GM19328 (cell line): ENCODE measurements around the gene LILRB1.
"Not testable (repeated sequence)": the region's sequence is repeated elsewhere in the genome, so short reads cannot be mapped to it uniquely, and the experiment has no call there.

Experiments
- ATAC-seq: cut with Tn5 transposase; IDR thresholded peaks from one replicate; pipeline ENCODE4 v1.9.1; 2021; ENCODE audit warnings: mild to moderate bottlenecking, moderate library complexity; ENCODE audit not compliant: unreplicated experiment

The LILRB1 gene

GRCh38 chr19:54624934-54625730, 5.2 kb upstream of the LILRB1 start:
- not testable (repeated sequence) for ATAC-seq

DNA sequence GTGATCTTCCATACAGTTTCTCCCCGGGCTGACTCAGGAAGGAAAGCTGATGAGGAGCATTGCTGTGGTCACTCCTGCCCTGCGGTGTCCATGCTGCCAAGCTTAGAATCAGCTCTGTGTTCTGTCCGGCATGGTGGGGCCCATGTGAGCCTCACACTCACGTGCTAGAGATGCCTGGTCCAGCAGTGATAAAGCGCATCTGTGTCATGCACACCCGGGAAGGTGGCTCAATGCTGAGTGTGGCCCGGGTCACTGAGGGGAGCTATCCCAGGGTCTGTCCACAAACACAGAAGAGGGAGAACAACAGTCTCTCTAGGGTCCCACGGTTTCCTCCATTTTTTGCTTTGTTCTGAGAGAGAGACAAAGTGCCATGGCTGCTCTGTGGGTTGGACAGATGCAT, 3.5 kb upstream of the LILRB1 start:
- no peak for ATAC-seq

DNA sequence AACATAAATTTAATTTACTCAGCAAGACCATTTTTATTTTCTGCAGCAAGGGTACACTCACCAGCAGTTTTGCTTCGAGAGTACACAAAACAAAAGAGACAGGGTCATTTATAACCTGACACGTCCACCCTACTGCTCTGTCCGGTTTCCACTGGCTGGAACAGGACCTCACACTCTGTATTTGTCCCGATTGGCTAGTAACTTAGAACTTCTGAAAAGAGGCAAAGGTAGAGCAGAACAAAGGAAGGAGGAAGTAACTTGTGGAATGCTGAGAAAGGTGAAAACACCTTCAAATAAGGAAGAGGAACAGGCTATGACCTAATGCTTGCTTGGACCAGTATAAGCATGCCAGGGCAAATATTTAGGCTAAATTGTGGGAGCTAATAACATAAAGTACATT, 2.4 kb upstream of the LILRB1 start:
- not testable (repeated sequence) for ATAC-seq

DNA sequence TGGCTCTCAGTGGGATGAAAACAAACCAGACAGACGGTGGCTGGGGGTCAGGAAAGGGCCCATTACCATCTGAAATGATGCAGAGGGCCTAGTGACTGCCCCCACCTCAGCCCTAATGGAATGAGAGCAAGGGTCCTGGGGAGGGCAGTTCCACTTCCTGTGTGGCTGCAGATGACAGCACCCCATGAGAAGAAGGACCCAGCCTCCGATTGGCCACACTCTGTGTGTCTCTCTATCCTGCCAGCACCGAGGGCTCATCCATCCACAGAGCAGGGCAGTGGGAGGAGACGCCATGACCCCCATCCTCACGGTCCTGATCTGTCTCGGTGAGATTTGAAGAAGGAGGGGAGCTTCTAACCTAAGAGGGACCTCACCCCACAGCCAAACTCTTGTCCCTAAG, 498 bp downstream of the LILRB1 start:
- no peak for ATAC-seq

DNA sequence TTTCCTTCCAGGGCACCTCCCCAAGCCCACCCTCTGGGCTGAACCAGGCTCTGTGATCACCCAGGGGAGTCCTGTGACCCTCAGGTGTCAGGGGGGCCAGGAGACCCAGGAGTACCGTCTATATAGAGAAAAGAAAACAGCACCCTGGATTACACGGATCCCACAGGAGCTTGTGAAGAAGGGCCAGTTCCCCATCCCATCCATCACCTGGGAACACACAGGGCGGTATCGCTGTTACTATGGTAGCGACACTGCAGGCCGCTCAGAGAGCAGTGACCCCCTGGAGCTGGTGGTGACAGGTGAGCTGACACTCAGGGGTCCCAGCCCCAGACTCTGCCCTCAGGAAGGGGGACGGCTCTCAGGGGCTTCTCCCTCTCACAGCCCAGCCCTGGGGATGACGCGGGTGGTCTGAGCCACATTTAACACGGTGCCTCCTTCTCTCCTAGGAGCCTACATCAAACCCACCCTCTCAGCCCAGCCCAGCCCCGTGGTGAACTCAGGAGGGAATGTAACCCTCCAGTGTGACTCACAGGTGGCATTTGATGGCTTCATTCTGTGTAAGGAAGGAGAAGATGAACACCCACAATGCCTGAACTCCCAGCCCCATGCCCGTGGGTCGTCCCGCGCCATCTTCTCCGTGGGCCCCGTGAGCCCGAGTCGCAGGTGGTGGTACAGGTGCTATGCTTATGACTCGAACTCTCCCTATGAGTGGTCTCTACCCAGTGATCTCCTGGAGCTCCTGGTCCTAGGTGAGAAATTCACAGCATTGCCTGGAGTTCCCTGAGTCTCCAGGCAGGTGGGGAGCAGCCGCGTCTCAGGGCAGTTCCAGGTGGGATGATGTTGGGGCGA, 1.4 kb downstream of the LILRB1 start:
- not testable (repeated sequence) for ATAC-seq

- not testable (repeated sequence) for ATAC-seq
Observed at GRCh38 chr19:54632517-54632916, 2.2 kb downstream of the LILRB1 start.

DNA sequence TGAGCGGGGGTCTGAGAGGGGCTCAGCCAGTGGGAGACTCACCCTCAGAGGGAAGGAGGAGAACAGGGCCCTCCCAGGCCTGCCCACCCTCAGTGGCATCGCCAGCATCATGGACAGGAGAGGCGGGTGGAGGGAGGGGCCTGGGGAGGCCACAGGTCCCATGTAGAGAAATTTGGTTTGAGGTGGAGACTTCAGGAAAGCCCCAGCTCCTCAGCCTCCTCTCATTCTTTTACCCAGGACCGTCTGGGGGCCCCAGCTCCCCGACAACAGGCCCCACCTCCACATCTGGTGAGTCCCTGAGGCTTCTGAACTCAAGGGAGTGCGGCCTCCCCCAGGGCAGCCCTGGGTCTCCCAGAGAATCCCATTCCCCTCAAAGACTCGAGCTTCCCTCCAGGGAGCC, 3.1 kb downstream of the LILRB1 start:
- ATAC-seq = no peak

DNA sequence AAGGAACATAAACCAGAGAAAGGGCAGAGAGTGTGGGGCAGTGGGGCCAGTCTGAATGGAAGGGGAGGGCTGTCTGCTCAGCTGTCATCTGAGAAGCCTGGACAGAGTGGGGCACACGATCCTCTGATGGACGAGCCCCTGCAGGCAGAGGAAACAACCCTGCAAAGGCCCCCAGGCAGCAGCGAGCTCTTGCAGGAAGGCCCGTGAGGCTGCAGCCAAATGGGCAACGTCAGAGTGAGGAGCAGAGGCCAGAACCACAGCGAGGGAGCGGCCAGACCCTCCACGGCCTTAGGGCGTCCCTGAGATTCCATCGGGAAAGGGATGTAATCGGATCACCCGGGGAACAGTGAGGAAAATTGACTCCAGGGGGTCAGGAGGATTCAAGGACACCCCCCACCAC, 5.8 kb downstream of the LILRB1 start:
- ATAC-seq = not testable (repeated sequence)

DNA sequence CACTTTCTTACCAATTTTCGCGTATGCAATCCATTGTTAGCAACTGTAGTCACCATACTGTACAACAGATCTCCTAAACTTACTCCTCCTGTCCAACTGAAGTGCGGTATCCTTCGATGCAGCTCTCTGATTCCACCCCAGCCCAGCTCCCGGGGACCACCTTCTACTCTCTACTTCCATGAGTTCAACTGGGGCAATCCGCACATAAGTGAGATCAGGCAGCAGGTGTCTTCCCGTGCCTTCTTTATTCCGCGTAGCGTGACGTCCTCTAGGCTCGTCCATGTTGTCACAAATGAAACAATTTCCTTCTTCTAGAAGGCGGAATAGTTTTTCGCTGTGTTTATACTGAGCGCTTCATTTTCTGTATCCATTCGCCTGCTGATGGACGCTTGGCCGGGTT, 8.4 kb downstream of the LILRB1 start:
- ATAC-seq = no peak

- ATAC-seq = not testable (repeated sequence)
Observed at GRCh38 chr19:54642953-54643352, 12.7 kb downstream of the LILRB1 start.

GRCh38 chr19:54643583-54643982, 13.3 kb downstream of the LILRB1 start:
- not testable (repeated sequence) for ATAC-seq

DNA sequence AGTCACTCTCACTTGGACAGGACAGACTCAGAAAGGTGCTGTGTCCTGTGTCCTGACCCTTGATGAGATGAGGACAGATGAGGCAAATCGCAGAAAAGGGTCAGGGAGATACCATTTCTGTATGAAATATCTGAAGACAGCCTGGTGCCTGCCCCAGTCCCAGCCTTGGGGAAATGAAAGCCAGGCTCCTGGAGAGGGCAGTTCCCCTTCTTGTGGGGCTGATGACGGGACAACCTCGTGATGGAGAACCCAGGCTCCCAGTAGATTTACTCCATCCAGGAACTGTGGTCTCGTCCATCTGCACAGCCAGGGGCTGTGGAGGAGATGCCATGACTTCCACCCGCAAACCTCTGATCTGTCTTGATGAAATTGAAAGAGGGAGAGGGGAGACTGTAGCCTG, 13.8 kb downstream of the LILRB1 start:
- no peak for ATAC-seq

GRCh38 chr19:54646331-54646841, 16.1 kb downstream of the LILRB1 start:
- no peak for ATAC-seq

GRCh38 chr19:54648129-54648528, 17.8 kb downstream of the LILRB1 start:
- ATAC-seq = no peak

GRCh38 chr19:54650108-54650655, 19.9 kb downstream of the LILRB1 start:
- ATAC-seq = no peak

DNA sequence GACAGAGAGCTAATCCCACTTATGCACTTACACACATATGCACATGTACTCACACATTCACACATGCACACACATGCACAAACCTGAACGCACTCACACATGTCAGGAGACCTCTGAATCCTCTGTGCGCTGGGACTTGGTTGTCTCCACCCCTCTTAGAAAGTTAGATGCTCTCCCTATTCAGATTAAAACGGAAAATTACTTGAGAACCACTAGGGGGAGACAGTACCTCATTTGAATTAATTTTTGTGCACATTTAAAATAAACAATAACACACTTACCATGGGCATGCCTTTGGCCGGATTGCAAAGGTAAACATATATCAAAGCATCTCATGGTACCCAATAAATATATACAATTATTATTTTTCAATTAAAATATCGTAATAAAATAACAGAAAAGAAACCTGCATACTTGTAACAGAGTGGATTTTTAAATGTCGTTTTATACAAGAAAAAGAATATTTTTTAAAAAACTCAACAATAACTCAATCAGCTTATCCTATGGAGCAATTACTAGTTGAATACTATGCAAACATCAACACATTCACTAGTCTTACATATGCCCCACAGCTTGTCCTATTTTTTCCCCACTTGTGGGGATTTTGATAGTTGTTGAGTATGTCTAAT, 23.0 kb downstream of the LILRB1 start:
- ATAC-seq = no peak

DNA sequence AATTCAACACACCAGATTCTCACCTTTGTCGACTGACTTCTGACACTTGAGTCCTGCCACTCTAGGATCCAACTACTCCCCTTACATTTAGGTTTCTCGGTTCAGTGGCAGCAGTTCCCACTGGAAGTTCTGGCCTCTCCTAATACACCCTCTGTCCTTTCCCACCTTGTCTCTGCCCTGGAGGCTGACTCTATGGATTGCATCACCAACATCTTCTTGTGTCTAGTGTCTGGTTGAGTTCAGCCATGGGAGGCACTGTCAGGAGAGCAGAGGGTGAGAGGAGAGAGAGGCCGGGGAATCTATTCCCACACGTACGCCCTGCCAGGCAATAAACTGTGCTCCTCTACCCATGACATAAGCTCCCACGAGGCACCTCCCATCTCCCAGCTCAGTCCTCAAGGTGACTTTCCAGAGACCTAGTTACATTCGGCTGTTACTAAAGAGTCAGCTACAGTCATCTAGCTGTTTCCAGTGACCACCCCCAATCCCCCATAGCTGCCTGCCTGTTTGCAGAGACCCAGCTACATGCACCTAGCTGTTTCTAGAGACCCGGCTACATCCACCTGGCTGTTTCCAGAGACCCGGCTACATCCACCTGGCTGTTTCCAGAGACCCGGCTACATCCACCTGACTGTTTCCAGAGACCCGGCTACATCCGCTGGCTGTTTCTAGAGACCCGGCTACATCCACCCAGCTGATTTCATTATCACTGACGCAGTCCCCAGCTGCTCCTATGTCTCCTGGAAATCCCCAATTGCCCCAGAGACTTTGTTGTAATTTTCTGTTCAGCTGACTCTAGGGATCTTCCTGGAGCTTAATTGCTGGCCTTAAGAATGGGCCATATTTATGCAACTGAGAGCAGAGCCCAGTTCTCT, 24.4 kb downstream of the LILRB1 start:
- no peak for ATAC-seq

GRCh38 chr19:54659300-54659699, 29.0 kb downstream of the LILRB1 start:
- no peak for ATAC-seq

- no peak for ATAC-seq
Observed at GRCh38 chr19:54660306-54660705, 30.0 kb downstream of the LILRB1 start.

GRCh38 chr19:54660964-54661363, 30.7 kb downstream of the LILRB1 start:
- no peak for ATAC-seq
